SK-N-SH (cell line): Measurements from ENCODE around the gene TMEM144.

Source experiments
- JUND ChIP-seq: IDR thresholded peaks from 2 replicates; pipeline ENCODE4 v1.4.0; 2012
- NFIC ChIP-seq: IDR thresholded peaks from 2 replicates; pipeline ENCODE4 v1.4.0; 2012; ENCODE audit warnings: borderline replicate concordance
- POLR2AphosphoS5 ChIP-seq: IDR thresholded peaks from 2 replicates; pipeline ENCODE4 v1.6.1; 2012; ENCODE audit warnings: low read depth, low read length
- RCOR1 ChIP-seq: fragments of 150-350 bp; IDR thresholded peaks from 2 replicates; pipeline ENCODE4 v1.6.1; 2017; ENCODE audit warnings: antibody characterized with exemption, low read length
- SIN3A ChIP-seq: IDR thresholded peaks from 2 replicates; pipeline ENCODE4 v1.6.1; 2012; ENCODE audit warnings: low read depth, mild to moderate bottlenecking, low read length, moderate library complexity, borderline replicate concordance
- SMC3 ChIP-seq: IDR thresholded peaks from 2 replicates; pipeline ENCODE4 v1.6.1; 2012; ENCODE audit warnings: low read depth, low read length, improper control_type of control experiment
- TAF1 ChIP-seq: IDR thresholded peaks from 2 replicates; pipeline ENCODE4 v1.6.1; 2012; ENCODE audit warnings: low read depth, mild to moderate bottlenecking, low read length, moderate library complexity, borderline replicate concordance
- YY1 ChIP-seq: IDR thresholded peaks from 2 replicates; pipeline ENCODE4 v1.4.0; 2012; ENCODE audit warnings: low read depth, mild to moderate bottlenecking
- TF ChIP-seq, protein P1 (sequence below): fragments of 200-600 bp; sonication (generic); IDR thresholded peaks from 2 replicates; pipeline ENCODE4 v1.6.1; 2017; ENCODE audit warnings: antibody characterized with exemption, mild to moderate bottlenecking, moderate library complexity
- TF ChIP-seq, protein P2 (sequence below): IDR thresholded peaks from 2 replicates; pipeline ENCODE4 v1.6.1; 2012; ENCODE audit warnings: mild to moderate bottlenecking, low read depth, low read length, moderate library complexity

DNA sequence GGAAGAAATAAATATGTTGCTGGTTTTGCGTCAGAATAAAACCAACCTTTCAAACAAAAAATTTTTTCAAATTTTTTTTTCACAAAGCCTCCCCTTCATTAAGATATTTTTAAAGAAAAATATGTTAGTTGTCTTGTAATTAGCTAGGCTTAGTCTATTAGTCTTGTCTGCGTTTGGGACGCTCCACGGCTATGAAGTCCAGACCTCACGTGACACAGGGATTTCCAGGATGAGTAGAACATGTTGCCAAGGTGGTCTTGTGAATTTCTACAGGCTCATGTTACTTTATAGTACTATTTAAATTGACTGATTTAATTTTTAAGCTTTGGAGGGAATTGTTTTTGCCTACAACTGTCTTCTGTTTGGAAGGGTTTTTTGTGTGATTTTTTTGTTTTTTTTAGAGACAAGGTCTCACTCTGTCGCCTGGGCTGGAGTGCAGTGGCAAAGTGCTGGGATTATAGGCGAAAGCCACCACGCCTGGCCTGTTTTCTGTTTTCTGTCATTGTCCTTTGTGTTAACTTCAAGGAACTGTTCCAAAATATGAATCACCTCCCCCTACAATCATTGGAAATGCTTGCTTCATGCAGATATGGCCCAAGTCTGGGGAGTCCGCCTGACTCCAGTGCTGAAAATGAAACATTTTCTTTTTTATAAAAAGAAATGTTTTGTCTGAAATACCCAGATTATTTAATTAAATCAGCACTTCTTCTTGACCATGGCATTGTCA lies 26.2 kb downstream of the TMEM144 start:
- TF ChIP-seq, protein P1, sequence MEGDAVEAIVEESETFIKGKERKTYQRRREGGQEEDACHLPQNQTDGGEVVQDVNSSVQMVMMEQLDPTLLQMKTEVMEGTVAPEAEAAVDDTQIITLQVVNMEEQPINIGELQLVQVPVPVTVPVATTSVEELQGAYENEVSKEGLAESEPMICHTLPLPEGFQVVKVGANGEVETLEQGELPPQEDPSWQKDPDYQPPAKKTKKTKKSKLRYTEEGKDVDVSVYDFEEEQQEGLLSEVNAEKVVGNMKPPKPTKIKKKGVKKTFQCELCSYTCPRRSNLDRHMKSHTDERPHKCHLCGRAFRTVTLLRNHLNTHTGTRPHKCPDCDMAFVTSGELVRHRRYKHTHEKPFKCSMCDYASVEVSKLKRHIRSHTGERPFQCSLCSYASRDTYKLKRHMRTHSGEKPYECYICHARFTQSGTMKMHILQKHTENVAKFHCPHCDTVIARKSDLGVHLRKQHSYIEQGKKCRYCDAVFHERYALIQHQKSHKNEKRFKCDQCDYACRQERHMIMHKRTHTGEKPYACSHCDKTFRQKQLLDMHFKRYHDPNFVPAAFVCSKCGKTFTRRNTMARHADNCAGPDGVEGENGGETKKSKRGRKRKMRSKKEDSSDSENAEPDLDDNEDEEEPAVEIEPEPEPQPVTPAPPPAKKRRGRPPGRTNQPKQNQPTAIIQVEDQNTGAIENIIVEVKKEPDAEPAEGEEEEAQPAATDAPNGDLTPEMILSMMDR, result no peak
- TF ChIP-seq, protein P2, sequence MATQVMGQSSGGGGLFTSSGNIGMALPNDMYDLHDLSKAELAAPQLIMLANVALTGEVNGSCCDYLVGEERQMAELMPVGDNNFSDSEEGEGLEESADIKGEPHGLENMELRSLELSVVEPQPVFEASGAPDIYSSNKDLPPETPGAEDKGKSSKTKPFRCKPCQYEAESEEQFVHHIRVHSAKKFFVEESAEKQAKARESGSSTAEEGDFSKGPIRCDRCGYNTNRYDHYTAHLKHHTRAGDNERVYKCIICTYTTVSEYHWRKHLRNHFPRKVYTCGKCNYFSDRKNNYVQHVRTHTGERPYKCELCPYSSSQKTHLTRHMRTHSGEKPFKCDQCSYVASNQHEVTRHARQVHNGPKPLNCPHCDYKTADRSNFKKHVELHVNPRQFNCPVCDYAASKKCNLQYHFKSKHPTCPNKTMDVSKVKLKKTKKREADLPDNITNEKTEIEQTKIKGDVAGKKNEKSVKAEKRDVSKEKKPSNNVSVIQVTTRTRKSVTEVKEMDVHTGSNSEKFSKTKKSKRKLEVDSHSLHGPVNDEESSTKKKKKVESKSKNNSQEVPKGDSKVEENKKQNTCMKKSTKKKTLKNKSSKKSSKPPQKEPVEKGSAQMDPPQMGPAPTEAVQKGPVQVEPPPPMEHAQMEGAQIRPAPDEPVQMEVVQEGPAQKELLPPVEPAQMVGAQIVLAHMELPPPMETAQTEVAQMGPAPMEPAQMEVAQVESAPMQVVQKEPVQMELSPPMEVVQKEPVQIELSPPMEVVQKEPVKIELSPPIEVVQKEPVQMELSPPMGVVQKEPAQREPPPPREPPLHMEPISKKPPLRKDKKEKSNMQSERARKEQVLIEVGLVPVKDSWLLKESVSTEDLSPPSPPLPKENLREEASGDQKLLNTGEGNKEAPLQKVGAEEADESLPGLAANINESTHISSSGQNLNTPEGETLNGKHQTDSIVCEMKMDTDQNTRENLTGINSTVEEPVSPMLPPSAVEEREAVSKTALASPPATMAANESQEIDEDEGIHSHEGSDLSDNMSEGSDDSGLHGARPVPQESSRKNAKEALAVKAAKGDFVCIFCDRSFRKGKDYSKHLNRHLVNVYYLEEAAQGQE, result no peak
- TF ChIP-seq JUND (no peak), SMC3 (no peak), TAF1 (no peak), NFIC (no peak), SIN3A (no peak), YY1 (no peak), POLR2AphosphoS5 (no peak), RCOR1 (no peak)
